H9 (cell line): ENCODE results near the gene MICAL3. TPM values are rescaled to one million over a fixed set of nuclear protein-coding genes. Genes with fewer than 3 reads are reported as not detected.

Experiments used
- DNase-seq: peaks from one replicate; pipeline ENCODE4 v3.0.0-alpha.2; 2017
- H2AFZ ChIP-seq: one replicate; pipeline ENCODE4 v1.6.1; 2013; ENCODE audit warnings: mild to moderate bottlenecking, low read length, control low read depth, moderate library complexity
- H2AK5ac ChIP-seq: 2 replicates; pipeline ENCODE4 v1.6.1; 2013; ENCODE audit warnings: low read length, control low read depth, mixed read lengths; ENCODE audit not compliant: insufficient read length
- H2BK120ac ChIP-seq: one replicate; pipeline ENCODE4 v1.6.1; 2013; ENCODE audit warnings: low read depth, mild to moderate bottlenecking, low read length, control low read depth, inconsistent platforms; ENCODE audit not compliant: poor library complexity, severe bottlenecking
- H2BK12ac ChIP-seq: 2 replicates; pipeline ENCODE4 v1.6.1; 2013; ENCODE audit warnings: low read length, control low read depth, mixed read lengths, low read depth; ENCODE audit not compliant: insufficient read length
- H2BK15ac ChIP-seq: 2 replicates; pipeline ENCODE4 v1.6.1; 2013; ENCODE audit warnings: low read depth, low read length, control low read depth
- H2BK20ac ChIP-seq: one replicate; pipeline ENCODE4 v1.6.1; 2013; ENCODE audit warnings: low read depth, mild to moderate bottlenecking, low read length, control low read depth, inconsistent platforms; ENCODE audit not compliant: poor library complexity, severe bottlenecking
- H2BK5ac ChIP-seq: 2 replicates; pipeline ENCODE4 v1.6.1; 2013; ENCODE audit warnings: low read length, control low read depth, mixed read lengths; ENCODE audit not compliant: insufficient read length
- H3K14ac ChIP-seq: 2 replicates; pipeline ENCODE4 v1.6.1; 2013; ENCODE audit warnings: low read length, control low read depth; ENCODE audit not compliant: insufficient read depth
- H3K18ac ChIP-seq: 2 replicates; pipeline ENCODE4 v1.6.1; 2013; ENCODE audit warnings: low read depth, mild to moderate bottlenecking, mixed read lengths, low read length, control low read depth; ENCODE audit not compliant: insufficient read length
- H3K23ac ChIP-seq: 2 replicates; pipeline ENCODE4 v1.6.1; 2013; ENCODE audit warnings: low read length, control low read depth, mixed read lengths, low read depth; ENCODE audit not compliant: insufficient read length
- H3K23me2 ChIP-seq: 2 replicates; pipeline ENCODE4 v1.6.1; 2013; ENCODE audit warnings: low read depth, mild to moderate bottlenecking, mixed read lengths, low read length, control low read depth; ENCODE audit not compliant: insufficient read length, poor library complexity, severe bottlenecking
- H3K27ac ChIP-seq: 2 replicates; pipeline ENCODE4 v1.5.1; 2013; ENCODE audit warnings: low read length, control low read depth, mixed read lengths, low read depth; ENCODE audit not compliant: insufficient read length
- H3K27me3 ChIP-seq: 2 replicates; pipeline ENCODE4 v1.6.1; 2013; ENCODE audit warnings: low read length, control low read depth, inconsistent platforms; ENCODE audit not compliant: insufficient read depth
- H3K4ac ChIP-seq: 2 replicates; pipeline ENCODE4 v1.6.1; 2013; ENCODE audit warnings: low read depth, mild to moderate bottlenecking, control low read depth, inconsistent platforms, low read length, moderate library complexity
- H3K4me1 ChIP-seq: 2 replicates; pipeline ENCODE4 v1.6.1; 2013; ENCODE audit warnings: low read length, control low read depth, inconsistent platforms; ENCODE audit not compliant: insufficient read depth
- H3K4me2 ChIP-seq: 2 replicates; pipeline ENCODE4 v1.6.1; 2013; ENCODE audit warnings: low read length, control low read depth, mixed read lengths; ENCODE audit not compliant: insufficient read length, insufficient read depth
- H3K56ac ChIP-seq: 2 replicates; pipeline ENCODE4 v1.6.1; 2013; ENCODE audit warnings: low read depth, mild to moderate bottlenecking, mixed read lengths, low read length, control low read depth; ENCODE audit not compliant: insufficient read length
- H3K79me1 ChIP-seq: 2 replicates; pipeline ENCODE4 v1.6.1; 2013; ENCODE audit warnings: low read depth, mild to moderate bottlenecking, moderate library complexity, low read length, control low read depth, inconsistent platforms; ENCODE audit not compliant: insufficient read depth, poor library complexity, severe bottlenecking
- H3K79me2 ChIP-seq: 2 replicates; pipeline ENCODE4 v1.6.1; 2013; ENCODE audit warnings: low read length, control low read depth, inconsistent platforms; ENCODE audit not compliant: insufficient read depth
- H3K9ac ChIP-seq: 2 replicates; pipeline ENCODE4 v1.6.1; 2013; ENCODE audit warnings: low read length, control low read depth, mixed read lengths; ENCODE audit not compliant: insufficient read length; ENCODE audit errors: extremely low read depth
- H3K9me3 ChIP-seq: one replicate; pipeline ENCODE4 v1.6.1; 2013; ENCODE audit warnings: low read depth, low read length, inconsistent platforms; ENCODE audit not compliant: control insufficient read depth
- H3T11ph ChIP-seq: one replicate; pipeline ENCODE4 v1.6.1; 2013; ENCODE audit warnings: mild to moderate bottlenecking, low read length, control low read depth, inconsistent platforms
- H4K20me1 ChIP-seq: one replicate; pipeline ENCODE4 v1.6.1; 2013; ENCODE audit not compliant: control insufficient read depth, insufficient read length, insufficient read depth
- H4K5ac ChIP-seq: 2 replicates; pipeline ENCODE4 v1.6.1; 2013; ENCODE audit warnings: low read depth, mild to moderate bottlenecking, mixed read lengths, low read length, control low read depth; ENCODE audit not compliant: insufficient read length
- H4K8ac ChIP-seq: replicated peaks from 2 replicates; pipeline ENCODE4 v1.6.1; 2013; ENCODE audit warnings: low read length, control low read depth, mixed read lengths, low read depth; ENCODE audit not compliant: insufficient read length
- H4K91ac ChIP-seq: 2 replicates; pipeline ENCODE4 v1.6.1; 2013; ENCODE audit warnings: low read depth, mild to moderate bottlenecking, moderate library complexity, mixed read lengths, low read length, control low read depth; ENCODE audit not compliant: insufficient read length
- H3K27ac Mint-ChIP-seq, 3 experiments: 2 replicates in 2 of 3; 3 replicates in 1 of 3; pipeline ENCODE4 v1.8.0; 2020 to 2021; ENCODE audit warnings: mixed read lengths in 3 of 3, mild to moderate bottlenecking in 1 of 3, moderate library complexity in 1 of 3
- H3K27me3 Mint-ChIP-seq: 2 replicates; pipeline ENCODE4 v1.8.0; 2021; ENCODE audit warnings: low read depth, mild to moderate bottlenecking, moderate library complexity, mixed read lengths
- H3K36me3 Mint-ChIP-seq, 3 experiments: 2 replicates in 2 of 3; 3 replicates in 1 of 3; pipeline ENCODE4 v1.8.0; 2020 to 2021; ENCODE audit warnings: low read depth in 3 of 3, mixed read lengths in 3 of 3; ENCODE audit not compliant: insufficient read depth in 1 of 3
- H3K4me1 Mint-ChIP-seq, 2 experiments: 2 replicates each; pipeline ENCODE4 v1.8.0; 2020; ENCODE audit warnings: mixed read lengths in 2 of 2
- H3K4me3 Mint-ChIP-seq, 2 experiments: 2 replicates in 1 of 2; 3 replicates in 1 of 2; pipeline ENCODE4 v1.8.0; 2020 to 2021; ENCODE audit warnings: mild to moderate bottlenecking in 2 of 2, mixed read lengths in 2 of 2, moderate library complexity in 1 of 2
- H3K9me3 Mint-ChIP-seq, 2 experiments: 2 replicates in 1 of 2; 3 replicates in 1 of 2; pipeline ENCODE4 v1.8.0; 2020; ENCODE audit warnings: mild to moderate bottlenecking in 2 of 2, mixed read lengths in 2 of 2, moderate library complexity in 1 of 2
- WGBS: extraction: QIAGEN DNeasy Blood & Tissue Kit; methylation state at CpG from one replicate; pipeline ENCODE4 v1.1.7; 2013; ENCODE audit warnings: missing lambda C conversion rate, low lambda C conversion rate, mixed read lengths; ENCODE audit not compliant: insufficient read length; ENCODE audit errors: extremely low coverage; 5-methylcytosine and 5-hydroxymethylcytosine counted together
- total RNA-seq: library from RNA; stranded (reverse); gene quantifications from 2 replicates; pipeline ENCODE4 v1.2.1, GENCODE V29; 2021
- TF ChIP-seq, protein P1 (sequence below): fragments of 200-600 bp; sonication (generic); conservative IDR thresholded peaks from 3 replicates; pipeline ENCODE4 v1.8.0; 2021; ENCODE audit warnings: antibody characterized with exemption, mild to moderate bottlenecking

MICAL3 gene
- total RNA-seq, 1 experiment from 2014 or later: 50.2 TPM

DNA sequence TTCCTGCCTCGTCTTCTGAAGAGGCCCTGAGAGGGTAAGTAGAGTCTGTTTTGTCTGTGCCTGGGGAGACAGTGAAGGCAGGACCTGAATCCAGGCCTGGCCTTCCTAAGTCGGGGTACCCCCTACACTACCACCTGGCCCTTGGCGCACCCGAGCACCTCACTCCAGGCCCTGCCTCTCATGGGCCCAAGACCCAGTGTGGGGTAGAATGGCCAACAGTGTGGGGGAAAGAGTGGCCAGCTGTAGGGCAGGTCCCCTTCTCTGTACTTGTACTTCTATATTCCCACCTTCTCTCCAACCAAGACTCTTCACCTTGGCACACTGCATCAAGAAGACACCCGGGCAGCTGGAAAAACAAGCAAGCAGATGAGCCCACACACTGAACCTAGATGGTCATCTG, 227.7 kb downstream of the MICAL3 start:
- Histone ChIP-seq H3K27ac (no peak overlapping the region), H2BK120ac (no peak overlapping the region), H4K8ac (no peak overlapping the region), H2BK15ac (no peak overlapping the region), H3K4me2 (no peak overlapping the region), H2AFZ (no peak overlapping the region), H3K4me1 (no peaks in the 10 kb centered on the region), H3T11ph (no peak overlapping the region), H3K9ac (no peak overlapping the region), H4K91ac (no peak overlapping the region), H3K23me2 (no peaks in the 10 kb centered on the region), H3K14ac (no peak overlapping the region), H3K27me3 (no peaks in the 10 kb centered on the region), H3K56ac (no peak overlapping the region), H3K18ac (no peak overlapping the region), H3K4ac (no peak overlapping the region), H2AK5ac (no peak overlapping the region), H2BK5ac (no peak overlapping the region), H4K5ac (no peak overlapping the region), H4K20me1 (no peaks in the 10 kb centered on the region), H3K23ac (no peak overlapping the region), H2BK20ac (no peak overlapping the region), H3K79me2 (no peaks in the 10 kb centered on the region), H2BK12ac (no peak overlapping the region), H3K79me1 (no peaks in the 10 kb centered on the region), H3K9me3 (no peaks in the 10 kb centered on the region)
- H3K27ac Mint-ChIP-seq: peak overlapping the region in 2 of 3 experiments; percentile 35 to 70; a peak in 3 of 7 replicates
- no peak for DNase-seq
- no peaks in the 10 kb centered on the region for H3K9me3 Mint-ChIP-seq
- no CpG with 5 or more reads among the region's 5 CpGs for WGBS
- TF ChIP-seq, protein P1, sequence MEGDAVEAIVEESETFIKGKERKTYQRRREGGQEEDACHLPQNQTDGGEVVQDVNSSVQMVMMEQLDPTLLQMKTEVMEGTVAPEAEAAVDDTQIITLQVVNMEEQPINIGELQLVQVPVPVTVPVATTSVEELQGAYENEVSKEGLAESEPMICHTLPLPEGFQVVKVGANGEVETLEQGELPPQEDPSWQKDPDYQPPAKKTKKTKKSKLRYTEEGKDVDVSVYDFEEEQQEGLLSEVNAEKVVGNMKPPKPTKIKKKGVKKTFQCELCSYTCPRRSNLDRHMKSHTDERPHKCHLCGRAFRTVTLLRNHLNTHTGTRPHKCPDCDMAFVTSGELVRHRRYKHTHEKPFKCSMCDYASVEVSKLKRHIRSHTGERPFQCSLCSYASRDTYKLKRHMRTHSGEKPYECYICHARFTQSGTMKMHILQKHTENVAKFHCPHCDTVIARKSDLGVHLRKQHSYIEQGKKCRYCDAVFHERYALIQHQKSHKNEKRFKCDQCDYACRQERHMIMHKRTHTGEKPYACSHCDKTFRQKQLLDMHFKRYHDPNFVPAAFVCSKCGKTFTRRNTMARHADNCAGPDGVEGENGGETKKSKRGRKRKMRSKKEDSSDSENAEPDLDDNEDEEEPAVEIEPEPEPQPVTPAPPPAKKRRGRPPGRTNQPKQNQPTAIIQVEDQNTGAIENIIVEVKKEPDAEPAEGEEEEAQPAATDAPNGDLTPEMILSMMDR: no peak
- H3K36me3 Mint-ChIP-seq: no peaks in the 10 kb centered on the region
- H3K27me3 Mint-ChIP-seq: no peaks in the 10 kb centered on the region
- H3K4me1 Mint-ChIP-seq: no peaks in the 10 kb centered on the region
- H3K4me3 Mint-ChIP-seq: no peak overlapping the region
